ENCODE data around the gene C10orf67.

The C10orf67 gene

GRCh38 chr10:23189024-23189423, 155.6 kb downstream of the C10orf67 start:
- no peak for DNase-seq (ENCODE audit: low read depth)
- no peak overlapping the region for H3K4me3 ChIP-seq (ENCODE audit: low read depth, low read length)
- TF ChIP-seq CTCF (IDR thresholded peaks at IDR 0.05; ENCODE audit: low read depth, low read length, missing control alignments): no peak
- in situ Hi-C loops (cut with HindIII; ENCODE audit: low sequenced_read_pairs): no loop called here

GRCh38 chr10:23187155-23187554, 157.4 kb downstream of the C10orf67 start:
- H3K4me3 ChIP-seq (ENCODE audit: low read depth, low read length): no peak overlapping the region
- no peak for TF ChIP-seq CTCF (IDR thresholded peaks at IDR 0.05; ENCODE audit: low read depth, low read length, missing control alignments)
- DNase-seq (ENCODE audit: low read depth): no peak
- in situ Hi-C loops (cut with HindIII; ENCODE audit: low sequenced_read_pairs): no loop called here

- no peak overlapping the region for H3K4me3 ChIP-seq (ENCODE audit: low read depth, low read length)
- TF ChIP-seq CTCF (IDR thresholded peaks at IDR 0.05; ENCODE audit: low read depth, low read length, missing control alignments): no peak
- in situ Hi-C loops (cut with HindIII; ENCODE audit: low sequenced_read_pairs): no loop called here
- DNase-seq (ENCODE audit: low read depth): no peak
These were observed 157.9 kb downstream of the C10orf67 start for GRCh38 chr10:23186697-23187096.

GRCh38 chr10:23186178-23186577, 158.4 kb downstream of the C10orf67 start:
- TF ChIP-seq CTCF (IDR thresholded peaks at IDR 0.05; ENCODE audit: low read depth, low read length, missing control alignments): no peak
- in situ Hi-C loops (cut with HindIII; ENCODE audit: low sequenced_read_pairs): no loop called here
- H3K4me3 ChIP-seq (ENCODE audit: low read depth, low read length): no peak overlapping the region
- DNase-seq (ENCODE audit: low read depth): no peak

- DNase-seq (ENCODE audit: low read depth): no peak
- H3K4me3 ChIP-seq (ENCODE audit: low read depth, low read length): no peak overlapping the region
- no peak for TF ChIP-seq CTCF (IDR thresholded peaks at IDR 0.05; ENCODE audit: low read depth, low read length, missing control alignments)
- in situ Hi-C loops (cut with HindIII; ENCODE audit: low sequenced_read_pairs): no loop called here
These were observed 169.6 kb downstream of the C10orf67 start for GRCh38 chr10:23174977-23175512.

- in situ Hi-C loops (cut with HindIII; ENCODE audit: low sequenced_read_pairs): no loop called here
- no peak for DNase-seq (ENCODE audit: low read depth)
- TF ChIP-seq CTCF (IDR thresholded peaks at IDR 0.05; ENCODE audit: low read depth, low read length, missing control alignments): no peak
- no peak overlapping the region for H3K4me3 ChIP-seq (ENCODE audit: low read depth, low read length)
These were observed 170.3 kb downstream of the C10orf67 start for GRCh38 chr10:23174074-23174976.

Data from astrocyte of the cerebellum (primary cell).